Spinal cord (tissue), 10 donors: ENCODE results near the gene SFT2D2. TPM values are rescaled to one million over a fixed set of nuclear protein-coding genes. Genes with fewer than 3 reads are reported as not detected.

Experiments
- DNase-seq, 6 donors: peaks; one replicate each; pipeline versions ENCODE4 v3.0.0 to v3.0.0-alpha.2; 2013 to 2015; ENCODE audit warnings: low spot score in 6 of 6, low read depth in 4 of 6
- H3K27ac ChIP-seq: one replicate; pipeline ENCODE4 v1.5.1; 2013; ENCODE audit warnings: low read depth, low read length, control low read depth
- H3K27me3 ChIP-seq: one replicate; pipeline ENCODE4 v1.6.1; 2013; ENCODE audit warnings: low read length; ENCODE audit not compliant: control insufficient read depth, insufficient read depth
- H3K36me3 ChIP-seq: one replicate; pipeline ENCODE4 v1.6.1; 2013; ENCODE audit warnings: low read length; ENCODE audit not compliant: control insufficient read depth, insufficient read depth
- H3K4me1 ChIP-seq: one replicate; pipeline ENCODE4 v1.6.1; 2013; ENCODE audit warnings: low read length; ENCODE audit not compliant: control insufficient read depth, insufficient read depth
- H3K4me3 ChIP-seq: one replicate; pipeline ENCODE4 v1.5.1; 2013; ENCODE audit warnings: low read depth, low read length, control low read depth
- H3K9me3 ChIP-seq: one replicate; pipeline ENCODE4 v1.6.1; 2013; ENCODE audit warnings: low read length; ENCODE audit not compliant: control insufficient read depth, insufficient read depth
- WGBS: methylation state at CpG from one replicate; pipeline ENCODE4 v1.1.5; 2013; ENCODE audit warnings: missing lambda C conversion rate; ENCODE audit not compliant: insufficient coverage; 5-methylcytosine and 5-hydroxymethylcytosine counted together
- polyA plus RNA-seq, 2 donors: library from polyadenylated mRNA; unstranded; fragments of 120-200 nt; gene quantifications; one replicate each; pipeline ENCODE4 v1.2.1, GENCODE V29; 2013; ENCODE audit not compliant: insufficient read length in 2 of 2
- small RNA-seq: library from RNA; depleted of rRNA; stranded (forward); fragments of <200 nt; gene quantifications from one replicate; pipeline ENCODE3, GENCODE V24; 2014; ENCODE audit warnings: low replicate concordance
- total RNA-seq, 2 donors: library from RNA; depleted of rRNA in 1 of 2; stranded (reverse); fragments of 120-200 nt in 1 of 2; fragments of >200 nt in 1 of 2; gene quantifications; one replicate each; pipeline versions ENCODE4 v1.2.3 to v1.2.4, GENCODE V29; 2013 to 2014
- donor health status: healthy.

The SFT2D2 gene
- total and polyA plus RNA-seq, 4 donors, result 14.3 to 42.1 (median 21.6) TPM

DNA sequence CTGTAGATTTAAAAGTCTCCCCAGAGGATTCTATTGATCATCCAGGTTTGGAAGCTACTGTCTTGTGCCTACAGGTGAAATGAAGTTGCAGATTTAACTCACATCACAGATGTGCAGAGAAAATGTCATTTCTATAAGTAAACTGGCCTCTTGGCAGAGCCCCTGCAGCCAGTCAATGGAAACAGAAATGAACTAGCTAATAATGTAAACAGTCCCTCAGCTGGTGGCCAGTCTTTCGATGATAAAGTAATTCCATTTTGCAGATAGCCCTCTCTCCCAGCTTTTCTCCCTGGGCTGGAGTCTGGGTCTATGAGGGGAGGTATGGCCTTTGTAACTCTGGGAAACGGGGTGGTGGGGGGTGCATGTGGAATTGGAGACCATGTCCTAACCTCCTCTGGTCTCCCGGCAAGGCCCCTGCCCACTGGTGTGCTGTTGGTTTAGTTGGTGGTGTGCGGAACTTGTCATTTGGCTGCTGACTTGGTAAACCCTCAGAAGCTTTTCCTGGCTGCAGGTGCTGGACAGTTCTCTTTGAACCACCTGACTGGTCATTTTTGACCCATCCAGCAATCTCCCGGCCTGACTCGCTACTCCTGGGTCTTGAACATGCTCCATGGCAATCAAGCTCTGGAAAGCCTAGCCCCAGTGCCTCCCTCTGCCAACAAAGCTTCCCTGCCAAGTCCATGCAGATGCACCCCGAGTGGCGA, 69.8 kb downstream of the SFT2D2 start:
- H3K4me1 ChIP-seq, result no peaks in the 10 kb centered on the region
- 86% methylated on average over 7 of the region's 8 CpGs for WGBS
- H3K9me3 ChIP-seq, result no peaks in the 10 kb centered on the region
- H3K27ac ChIP-seq, result no peak overlapping the region
- no peaks in the 10 kb centered on the region for H3K27me3 ChIP-seq
- no peak overlapping the region for H3K4me3 ChIP-seq
- H3K36me3 ChIP-seq, result no peaks in the 10 kb centered on the region
- no peak for DNase-seq

DNA sequence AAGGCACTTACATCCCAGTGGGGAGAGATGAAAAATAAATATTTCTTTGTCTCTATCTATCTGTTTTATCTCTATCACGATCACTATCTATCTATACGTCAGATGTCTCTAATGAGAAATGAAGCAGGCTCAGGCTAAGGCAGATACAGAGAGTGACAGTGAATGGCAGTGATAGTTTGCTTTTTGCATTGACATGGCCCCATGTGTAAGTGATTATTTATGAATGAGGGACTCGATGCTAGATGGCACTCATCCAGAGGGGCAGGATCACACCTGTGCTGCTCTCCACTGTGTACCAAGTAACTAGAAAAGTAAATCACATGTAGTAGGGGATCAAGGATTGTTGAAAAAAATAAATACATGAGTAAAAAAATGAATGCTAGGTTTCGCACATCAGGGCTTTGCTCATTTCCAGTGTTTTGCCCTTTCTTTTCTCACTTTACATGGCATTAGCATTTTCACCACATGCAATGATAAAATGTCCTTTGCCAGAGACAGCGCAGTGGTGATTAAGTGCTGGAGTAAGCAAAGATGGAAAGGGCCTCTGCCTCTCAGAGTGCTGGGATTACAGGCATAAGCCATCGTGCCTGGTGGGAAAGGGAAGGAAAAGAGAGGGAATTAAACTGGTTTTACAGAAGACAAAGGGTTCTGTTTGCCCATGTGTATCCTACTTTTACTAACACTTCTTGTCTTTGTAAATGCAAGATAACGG, 71.4 kb downstream of the SFT2D2 start:
- Histone ChIP-seq H3K4me3 (no peak overlapping the region), H3K9me3 (no peaks in the 10 kb centered on the region), H3K36me3 (no peaks in the 10 kb centered on the region), H3K27me3 (no peaks in the 10 kb centered on the region), H3K27ac (no peak overlapping the region), H3K4me1 (no peaks in the 10 kb centered on the region)
- DNase-seq, result peak in 1 of 6 donors; percentile 7
- 60% methylated on average over 2 of the region's 7 CpGs for WGBS

DNA sequence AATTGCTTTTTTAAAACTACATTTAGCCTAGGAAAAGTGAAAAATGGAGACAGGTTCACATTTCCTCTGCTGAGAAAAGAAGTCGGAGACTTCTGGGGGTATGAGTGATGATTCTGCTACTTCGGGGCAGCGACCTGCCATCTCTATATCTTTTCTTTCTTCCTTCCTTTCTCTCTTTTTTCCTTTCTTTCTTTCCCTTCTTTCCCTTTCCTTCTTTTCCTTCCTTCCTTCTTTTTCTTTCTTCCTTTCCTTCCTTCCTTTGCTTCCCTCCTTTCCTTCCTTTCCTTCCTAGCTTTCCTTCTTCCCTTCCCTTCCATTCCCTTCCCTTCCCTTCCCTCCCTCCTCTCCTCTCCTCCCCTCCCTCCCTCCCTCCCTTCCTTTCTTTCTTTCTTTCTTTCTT, 72.6 kb downstream of the SFT2D2 start:
- 100% methylated on average over 3 of the region's 3 CpGs for WGBS
- no peak overlapping the region for H3K27ac ChIP-seq
- no peaks in the 10 kb centered on the region for H3K4me1 ChIP-seq
- no peaks in the 10 kb centered on the region for H3K36me3 ChIP-seq
- DNase-seq, result no peak
- no peaks in the 10 kb centered on the region for H3K9me3 ChIP-seq
- no peaks in the 10 kb centered on the region for H3K27me3 ChIP-seq
- H3K4me3 ChIP-seq, result no peak overlapping the region

DNA sequence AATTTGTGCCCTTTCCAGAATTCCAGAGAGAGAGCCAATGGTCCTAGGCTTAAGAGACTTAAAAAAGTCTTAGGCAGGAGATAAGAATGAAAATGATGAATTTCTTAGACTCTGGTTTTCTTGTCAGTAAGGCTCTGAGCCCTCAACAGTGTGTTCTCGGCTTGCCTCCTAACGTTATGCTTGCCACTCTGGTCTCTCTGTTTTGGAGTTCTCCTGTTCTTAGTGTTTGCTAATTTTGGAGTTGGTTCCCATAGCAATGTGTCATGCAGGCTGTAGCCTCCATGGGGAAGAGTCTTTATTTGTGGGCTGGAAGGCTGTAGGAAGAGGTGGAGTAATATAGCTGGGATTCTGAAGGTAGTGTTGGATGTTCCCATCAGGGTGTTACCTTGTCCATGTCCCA, 74.8 kb downstream of the SFT2D2 start:
- Histone ChIP-seq H3K36me3 (no peaks in the 10 kb centered on the region), H3K27ac (no peak overlapping the region), H3K9me3 (no peaks in the 10 kb centered on the region), H3K4me3 (no peak overlapping the region), H3K27me3 (no peaks in the 10 kb centered on the region), H3K4me1 (no peaks in the 10 kb centered on the region)
- no peak for DNase-seq
- WGBS, result 86% methylated on average over 1 of the region's 2 CpGs

DNA sequence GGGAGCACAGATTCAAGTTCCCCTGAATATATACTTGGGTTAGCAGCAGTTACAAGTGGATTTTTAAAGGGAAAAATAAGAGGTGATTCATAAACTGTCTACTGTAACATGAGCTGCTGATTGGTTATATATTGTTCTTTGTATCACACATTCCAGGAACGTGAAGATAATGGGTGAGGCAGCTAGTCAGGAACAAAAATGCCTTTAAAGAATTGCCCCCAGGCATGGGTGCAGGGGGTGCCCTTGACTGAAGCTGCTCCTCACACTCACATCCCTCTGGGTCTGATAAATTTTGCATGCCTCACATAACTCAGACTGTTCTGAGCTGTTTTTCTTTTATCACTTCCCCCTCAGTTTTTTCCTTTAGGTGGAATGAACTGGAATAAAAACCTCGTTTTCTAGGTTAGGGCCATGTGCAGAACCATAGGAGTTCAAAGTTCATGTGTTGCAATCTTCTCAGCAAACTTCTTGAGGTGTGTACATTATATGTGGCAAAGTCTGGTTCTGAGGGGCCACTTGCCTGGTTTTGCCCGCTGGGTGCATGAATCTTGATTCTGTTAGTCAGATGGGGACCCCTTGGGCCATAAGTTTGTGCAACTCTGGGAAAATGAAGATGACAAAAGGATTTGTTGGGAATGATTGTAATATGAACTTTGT, 76.0 kb downstream of the SFT2D2 start:
- DNase-seq, result no peak
- 57% methylated on average over 1 of the region's 3 CpGs for WGBS
- Histone ChIP-seq H3K4me3 (no peak overlapping the region), H3K27me3 (no peaks in the 10 kb centered on the region), H3K4me1 (no peaks in the 10 kb centered on the region), H3K36me3 (no peaks in the 10 kb centered on the region), H3K9me3 (no peaks in the 10 kb centered on the region), H3K27ac (no peak overlapping the region)

Small RNA genes lying within 50 kb of the gene (small RNA-seq; reads per million reads assigned to genes)
- gene AL021397.1 (not detected), gene RNU6-1310P (not detected)

Other genes with a start within 250 kb of the SFT2D2 start
- gene GPR161, start 89.1 kb upstream of the SFT2D2 start, total RNA-seq, result 10 to 100 TPM; 17.3 to 20.6 TPM
- 10 to 100 TPM; 22.0 to 22.7 TPM for gene GPR161, start 89.1 kb upstream of the SFT2D2 start, polyA plus RNA-seq
- 10 to 100 TPM; 43.1 to 73.2 TPM for gene TIPRL, start 47.0 kb upstream of the SFT2D2 start, total RNA-seq
- 10 to 100 TPM; 46.3 to 57.9 TPM for gene TIPRL, start 47.0 kb upstream of the SFT2D2 start, polyA plus RNA-seq
- gene TBX19, start 54.9 kb downstream of the SFT2D2 start, total RNA-seq, result 1 to 10 TPM in 1 of 2 donors, under 1 TPM in 1; 0.50 to 1.3 TPM
- gene TBX19, start 54.9 kb downstream of the SFT2D2 start, polyA plus RNA-seq, result 1 to 10 TPM; 1.3 to 2.0 TPM